Body of pancreas (tissue), 4 donors: ENCODE results near the gene ADM2. TPM values are rescaled to one million over a fixed set of nuclear protein-coding genes. Genes with fewer than 3 reads are reported as not detected.

ENCODE experiments used
- ATAC-seq: fragments of 150-250 bp; one replicate; pipeline ENCODE4 v1.9.1; 2016
- DNase-seq, 4 donors: peaks; one replicate each; pipeline ENCODE4 v3.0.0-alpha.2; 2019
- H3K27ac ChIP-seq, 4 donors: fragments of 200-600 bp; sonication (generic); 1 replicate in 3 of 4; 2 replicates in 1 of 4; pipeline versions ENCODE4 v1.5.1 to v1.6.1; 2016 to 2019; ENCODE audit warnings: mild to moderate bottlenecking in 1 of 4, mixed read lengths in 1 of 4, moderate library complexity in 1 of 4
- H3K27me3 ChIP-seq, 2 donors: fragments of 200-600 bp; sonication (generic); one replicate each; pipeline ENCODE4 v1.6.0; 2016; ENCODE audit warnings: mild to moderate bottlenecking in 1 of 2
- H3K36me3 ChIP-seq, 2 donors: fragments of 200-600 bp; sonication (generic); replicated peaks in 1 of 2; 2 replicates each; pipeline ENCODE4 v1.5.1; 2016; ENCODE audit warnings: low read depth in 2 of 2; ENCODE audit not compliant: insufficient read depth in 1 of 2
- H3K4me1 ChIP-seq: fragments of 200-600 bp; sonication (generic); one replicate; pipeline ENCODE4 v1.6.0; 2016
- H3K4me3 ChIP-seq, 2 donors: fragments of 200-600 bp; sonication (generic); 1 replicate in 1 of 2; 2 replicates in 1 of 2; pipeline ENCODE4 v1.5.1; 2016 to 2019
- H3K9me3 ChIP-seq, 3 donors: fragments of 200-600 bp; sonication (generic); 1 replicate in 2 of 3; 2 replicates in 1 of 3; pipeline ENCODE4 v1.5.1; 2016
- POLR2A ChIP-seq, 3 donors: fragments of 450-650 bp; IDR thresholded peaks; one replicate each; pipeline ENCODE4 v1.6.1; 2016; ENCODE audit warnings: antibody characterized with exemption in 3 of 3, mild to moderate bottlenecking in 2 of 3
- WGBS, 2 donors: methylation state at CpG; one replicate each; pipeline ENCODE4 v1.1.5; 2017; 5-methylcytosine and 5-hydroxymethylcytosine counted together
- intact Hi-C: fragments of 100-400 bp; cut with DNase I; formaldehyde crosslinking; loops from one replicate; pipeline ENCODE4 v1.15.1; 2023
- total RNA-seq, 2 donors: library from RNA; depleted of rRNA; stranded (reverse); fragments of >200 nt; gene quantifications; one replicate each; pipeline ENCODE4 v1.1.0, GENCODE V29; 2016
- TF ChIP-seq, protein P1 (sequence below), 7 experiments: fragments of 450-650 bp in 4 of 7; fragments of 200-600 bp in 3 of 7; sonication (generic) in 3 of 7; IDR thresholded peaks; one replicate each; pipeline ENCODE4 v1.5.1; 2016 to 2019; ENCODE audit warnings: antibody characterized with exemption in 7 of 7

The ADM2 gene
- total RNA-seq, 2 donors from 2014 or later = 7.3 to 8.2 TPM

- intact Hi-C loops = no loop called here
- 0% methylated on average over 67 of the region's 84 CpGs; no CpG with 5 or more reads in 1 of the 2 donors for WGBS, 2 donors
- DNase-seq (peak; percentile 97 to 98 (median 98)), ATAC-seq (peak; percentile 83)
- Histone ChIP-seq H3K27me3 (peaks cover 0 to 6% of the 10 kb centered on the region in 2 donors), H3K36me3 (peaks cover 0 to 7% of the 10 kb centered on the region in 2 donors), H3K9me3 (no peaks in the 10 kb centered on the region), H3K4me3 (peak within 1 kb of the TSS; percentile 38 to 59), H3K4me1 (peaks cover 42% of the 10 kb centered on the region), H3K27ac (peak within 1 kb of the TSS; percentile 89 to 97 (median 92))
- TF ChIP-seq, protein P1, sequence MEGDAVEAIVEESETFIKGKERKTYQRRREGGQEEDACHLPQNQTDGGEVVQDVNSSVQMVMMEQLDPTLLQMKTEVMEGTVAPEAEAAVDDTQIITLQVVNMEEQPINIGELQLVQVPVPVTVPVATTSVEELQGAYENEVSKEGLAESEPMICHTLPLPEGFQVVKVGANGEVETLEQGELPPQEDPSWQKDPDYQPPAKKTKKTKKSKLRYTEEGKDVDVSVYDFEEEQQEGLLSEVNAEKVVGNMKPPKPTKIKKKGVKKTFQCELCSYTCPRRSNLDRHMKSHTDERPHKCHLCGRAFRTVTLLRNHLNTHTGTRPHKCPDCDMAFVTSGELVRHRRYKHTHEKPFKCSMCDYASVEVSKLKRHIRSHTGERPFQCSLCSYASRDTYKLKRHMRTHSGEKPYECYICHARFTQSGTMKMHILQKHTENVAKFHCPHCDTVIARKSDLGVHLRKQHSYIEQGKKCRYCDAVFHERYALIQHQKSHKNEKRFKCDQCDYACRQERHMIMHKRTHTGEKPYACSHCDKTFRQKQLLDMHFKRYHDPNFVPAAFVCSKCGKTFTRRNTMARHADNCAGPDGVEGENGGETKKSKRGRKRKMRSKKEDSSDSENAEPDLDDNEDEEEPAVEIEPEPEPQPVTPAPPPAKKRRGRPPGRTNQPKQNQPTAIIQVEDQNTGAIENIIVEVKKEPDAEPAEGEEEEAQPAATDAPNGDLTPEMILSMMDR (IDR thresholded peaks at IDR 0.05) = peak in 6 of 7 experiments; percentile 21 to 69 (median 48)
- peak; percentile 66 to 78 (median 70) for TF ChIP-seq POLR2A (IDR thresholded peaks at IDR 0.05)
These were observed 43.9 kb downstream of the ADM2 start, which contains the start of gene SCO2 for GRCh38 chr22:50525104-50525857. Gene SCO2 (minus strand): TSS chr22:50525598. CDS start chr22:50524411, 1,187 bp downstream.

DNA sequence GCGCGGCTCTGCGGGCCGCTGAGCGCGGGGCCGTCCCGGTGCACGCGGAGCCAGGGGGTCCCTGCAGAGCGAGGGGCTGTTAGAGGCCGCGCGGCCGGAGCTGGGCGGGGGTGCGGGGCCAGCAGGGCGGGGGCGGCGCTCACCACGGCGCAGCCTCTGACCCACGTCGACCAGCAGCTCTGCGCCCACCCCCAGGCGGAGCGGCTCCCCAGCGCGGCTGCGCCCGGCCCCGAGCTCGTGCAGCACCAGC, 44.4 kb downstream of the ADM2 start:
- peak overlapping the region; percentile 89 to 97 (median 92) for H3K27ac ChIP-seq

DNA sequence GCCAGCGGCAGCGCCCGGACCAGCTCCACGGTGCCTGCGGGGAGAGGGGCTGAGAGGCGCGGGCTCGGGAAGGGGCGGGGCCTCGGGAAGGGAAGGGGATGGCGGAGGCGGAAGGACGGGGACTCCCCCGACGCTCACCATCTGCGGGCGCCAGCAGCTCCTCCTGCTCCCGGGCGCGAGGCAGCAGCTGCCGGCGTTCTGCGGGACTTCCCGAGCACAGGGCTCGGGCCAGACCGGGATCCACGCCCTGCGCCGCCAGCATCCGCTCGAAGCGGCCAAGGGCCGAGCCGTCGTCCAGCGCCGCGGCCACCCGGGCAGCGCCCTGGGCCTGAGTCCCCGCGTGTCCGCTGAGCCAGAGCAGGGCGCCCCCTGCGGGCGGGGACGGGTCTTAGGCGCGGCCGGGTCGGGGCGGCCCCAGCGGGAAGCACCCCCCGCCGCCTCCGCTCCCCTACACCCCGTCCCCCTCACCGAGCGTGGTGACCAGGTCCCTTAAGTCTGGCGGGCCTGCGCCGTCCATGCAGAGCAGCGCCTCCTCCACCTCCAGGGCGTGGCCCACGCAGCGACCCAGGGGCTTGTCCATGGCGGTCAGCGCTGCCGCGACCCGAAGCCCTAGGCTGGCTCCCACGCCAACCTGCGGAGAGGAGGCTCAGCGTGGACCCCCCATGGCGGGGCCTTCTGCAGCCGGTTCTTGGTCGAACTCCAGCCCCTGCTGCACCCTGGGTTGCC, 44.9 kb downstream of the ADM2 start:
- peaks cover 0 to 15% of the 10 kb centered on the region in 2 donors for H3K27me3 ChIP-seq

More for the DNA sequence above, 44.4 kb downstream of the ADM2 start:
- Histone ChIP-seq H3K4me3 (peak overlapping the region; percentile 38 to 59), H3K4me1 (peaks cover 47% of the 10 kb centered on the region), H3K9me3 (no peaks in the 10 kb centered on the region), H3K36me3 (peaks cover 0 to 7% of the 10 kb centered on the region in 2 donors), H3K27me3 (peaks cover 0 to 11% of the 10 kb centered on the region in 2 donors)
- intact Hi-C loops = no loop called here
- no peak for TF ChIP-seq POLR2A (IDR thresholded peaks at IDR 0.05)
- TF ChIP-seq, protein P1 (IDR thresholded peaks at IDR 0.05) = no peak
- no peak for ATAC-seq
- 0% methylated on average over 7 to 33 of the region's 33 CpGs for WGBS, 2 donors
- DNase-seq = no peak

DNA sequence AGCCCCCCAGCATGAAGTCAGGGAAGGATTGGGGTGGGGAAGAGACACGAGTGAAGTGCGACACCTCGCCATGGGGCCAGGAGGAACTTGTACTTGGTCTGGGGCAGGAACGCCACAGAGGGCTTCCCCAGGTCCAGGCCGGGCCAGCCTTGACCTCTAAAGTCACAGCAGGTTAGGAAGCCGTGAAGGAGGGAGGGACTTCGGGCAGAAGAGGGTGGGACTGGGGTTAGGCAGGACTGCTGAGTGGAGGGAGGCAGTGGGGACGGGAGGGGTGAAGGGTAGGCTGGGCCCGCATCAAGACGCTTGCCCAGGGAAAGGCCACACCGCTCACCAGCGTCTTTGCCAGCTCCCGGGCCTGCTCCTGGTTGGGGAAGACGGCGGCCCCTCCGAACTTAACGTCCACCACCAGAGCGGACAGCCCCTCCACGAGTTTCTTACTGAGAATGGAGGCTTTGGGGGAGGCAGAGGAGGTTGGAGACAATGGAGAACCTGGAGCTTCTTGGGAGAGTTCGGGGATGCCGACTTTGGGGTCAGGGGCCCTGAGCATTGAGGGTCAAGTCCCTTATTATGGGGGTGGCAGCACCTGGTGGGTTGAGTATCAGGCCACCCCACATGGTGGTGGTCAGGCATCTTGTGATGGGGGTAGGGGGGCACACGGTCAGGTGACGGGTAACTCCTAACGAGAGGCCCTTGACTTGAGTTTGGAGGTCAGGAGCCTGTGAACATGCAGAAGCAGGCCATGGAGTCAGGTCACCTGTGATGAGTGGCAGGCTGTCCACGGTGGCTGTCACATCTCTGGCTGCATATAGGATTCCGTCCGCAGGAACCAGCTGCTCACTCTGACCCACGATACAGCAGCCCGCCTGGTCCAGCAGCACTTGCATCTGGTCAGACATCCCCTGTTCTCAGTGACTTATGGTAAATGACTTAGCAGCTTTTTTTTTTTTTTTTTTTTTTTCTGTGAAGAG, 45.8 kb downstream of the ADM2 start:
- H3K27ac ChIP-seq = peak overlapping the region; percentile 89 to 97 (median 92)
- H3K4me1 ChIP-seq = peaks cover 61% of the 10 kb centered on the region
- no peak for ATAC-seq
- H3K4me3 ChIP-seq = no peak overlapping the region
- DNase-seq = peak in 1 of 4 donors; percentile 65
- TF ChIP-seq POLR2A (IDR thresholded peaks at IDR 0.05) = peak in 1 of 3 donors; percentile 26
- TF ChIP-seq, protein P1 (IDR thresholded peaks at IDR 0.05) = no peak
- 64 to 76% methylated on average over 28 to 29 of the region's 29 CpGs for WGBS, 2 donors
- peaks cover 0 to 7% of the 10 kb centered on the region in 2 donors for H3K36me3 ChIP-seq
- intact Hi-C loops = no loop called here
- H3K9me3 ChIP-seq = no peaks in the 10 kb centered on the region
- peaks cover 0 to 21% of the 10 kb centered on the region in 2 donors for H3K27me3 ChIP-seq

More for the DNA sequence above, 44.9 kb downstream of the ADM2 start:
- intact Hi-C loops = no loop called here
- 2 to 3% methylated on average over 6 to 52 of the region's 77 CpGs for WGBS, 2 donors
- Histone ChIP-seq H3K36me3 (peaks cover 0 to 7% of the 10 kb centered on the region in 2 donors), H3K9me3 (no peaks in the 10 kb centered on the region), H3K4me1 (peaks cover 52% of the 10 kb centered on the region), H3K4me3 (peak overlapping the region; percentile 38 to 59), H3K27ac (peak overlapping the region; percentile 89 to 97 (median 92))
- ATAC-seq = peak; percentile 49
- TF ChIP-seq POLR2A (IDR thresholded peaks at IDR 0.05) = peak in 1 of 3 donors; percentile 11
- TF ChIP-seq, protein P1 (IDR thresholded peaks at IDR 0.05) = peak; percentile 27 to 57 (median 46)
- DNase-seq = peak; percentile 79 to 85 (median 81)
